ENCODE data around the gene TMEM212. TPM values are rescaled to one million over a fixed set of nuclear protein-coding genes. Genes with fewer than 3 reads are reported as not detected.

TMEM212 gene
- total RNA-seq, 1 donor from 2014 or later, result not detected

- DNase-seq (ENCODE audit: low read depth), result no peak
Observed at GRCh38 chr3:171834461-171834801, 8.7 kb upstream of the TMEM212 start.

- no peak for DNase-seq (ENCODE audit: low read depth)
Observed at GRCh38 chr3:171835116-171835515, 8.0 kb upstream of the TMEM212 start.

GRCh38 chr3:171835613-171836012 lies 7.5 kb upstream of the TMEM212 start:
- DNase-seq (ENCODE audit: low read depth), result no peak

GRCh38 chr3:171836855-171837254 lies 6.3 kb upstream of the TMEM212 start:
- no peak for DNase-seq (ENCODE audit: low read depth)

GRCh38 chr3:171837698-171838097 lies 5.5 kb upstream of the TMEM212 start:
- DNase-seq (ENCODE audit: low read depth), result no peak

GRCh38 chr3:171838218-171838720 lies 4.9 kb upstream of the TMEM212 start:
- DNase-seq (ENCODE audit: low read depth), result peak; percentile 55

GRCh38 chr3:171839270-171839669 lies 3.9 kb upstream of the TMEM212 start:
- DNase-seq (ENCODE audit: low read depth), result no peak

- DNase-seq (ENCODE audit: low read depth), result no peak
Observed at GRCh38 chr3:171840445-171840810, 2.7 kb upstream of the TMEM212 start.

GRCh38 chr3:171840811-171841619 lies 2.1 kb upstream of the TMEM212 start:
- no peak for DNase-seq (ENCODE audit: low read depth)

- DNase-seq (ENCODE audit: low read depth), result no peak
Observed at GRCh38 chr3:171841620-171842000, 1.5 kb upstream of the TMEM212 start.

- no peak for DNase-seq (ENCODE audit: low read depth)
Observed at GRCh38 chr3:171844873-171845272, 1.7 kb downstream of the TMEM212 start.

- DNase-seq (ENCODE audit: low read depth), result peak; percentile 36
Observed at GRCh38 chr3:171845481-171846284, 2.5 kb downstream of the TMEM212 start.

GRCh38 chr3:171846597-171846996 lies 3.4 kb downstream of the TMEM212 start:
- DNase-seq (ENCODE audit: low read depth), result peak; percentile 58

- DNase-seq (ENCODE audit: low read depth), result no peak
Observed at GRCh38 chr3:171847133-171847532, 4.0 kb downstream of the TMEM212 start.

- no peak for DNase-seq (ENCODE audit: low read depth)
Observed at GRCh38 chr3:171847595-171848259, 4.6 kb downstream of the TMEM212 start.

- no peak for DNase-seq (ENCODE audit: low read depth)
Observed at GRCh38 chr3:171849617-171850319, 6.6 kb downstream of the TMEM212 start.

GRCh38 chr3:171850320-171850959 lies 7.3 kb downstream of the TMEM212 start:
- no peak for DNase-seq (ENCODE audit: low read depth)

GRCh38 chr3:171850960-171851659 lies 8.0 kb downstream of the TMEM212 start:
- no peak for DNase-seq (ENCODE audit: low read depth)

- DNase-seq (ENCODE audit: low read depth), result no peak
Observed at GRCh38 chr3:171851660-171852058, 8.5 kb downstream of the TMEM212 start.

- no peak for DNase-seq (ENCODE audit: low read depth)
Observed at GRCh38 chr3:171854649-171855305, 11.6 kb downstream of the TMEM212 start.
